ENCODE data around the gene MYH15.

The MYH15 gene

DNA sequence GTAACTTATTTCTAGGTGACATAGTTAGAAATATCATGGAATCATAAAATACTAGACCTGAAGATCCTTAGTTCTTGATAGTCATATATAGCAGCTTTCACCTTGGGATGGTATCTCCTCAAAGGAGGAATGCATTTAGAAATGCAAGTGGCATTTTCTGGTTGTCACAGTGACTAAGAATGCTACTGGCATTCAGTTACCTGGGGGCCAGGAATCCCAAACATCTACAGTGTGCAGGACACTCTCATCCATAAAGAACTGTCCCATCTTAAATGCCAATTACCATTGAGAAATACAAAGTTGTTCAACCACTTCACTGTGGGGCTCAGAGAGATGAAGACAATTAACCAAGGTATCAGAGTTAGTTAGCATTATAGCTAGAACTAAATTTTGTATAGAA, 36.7 kb downstream of the MYH15 start:
- no peak for DNase-seq

DNA sequence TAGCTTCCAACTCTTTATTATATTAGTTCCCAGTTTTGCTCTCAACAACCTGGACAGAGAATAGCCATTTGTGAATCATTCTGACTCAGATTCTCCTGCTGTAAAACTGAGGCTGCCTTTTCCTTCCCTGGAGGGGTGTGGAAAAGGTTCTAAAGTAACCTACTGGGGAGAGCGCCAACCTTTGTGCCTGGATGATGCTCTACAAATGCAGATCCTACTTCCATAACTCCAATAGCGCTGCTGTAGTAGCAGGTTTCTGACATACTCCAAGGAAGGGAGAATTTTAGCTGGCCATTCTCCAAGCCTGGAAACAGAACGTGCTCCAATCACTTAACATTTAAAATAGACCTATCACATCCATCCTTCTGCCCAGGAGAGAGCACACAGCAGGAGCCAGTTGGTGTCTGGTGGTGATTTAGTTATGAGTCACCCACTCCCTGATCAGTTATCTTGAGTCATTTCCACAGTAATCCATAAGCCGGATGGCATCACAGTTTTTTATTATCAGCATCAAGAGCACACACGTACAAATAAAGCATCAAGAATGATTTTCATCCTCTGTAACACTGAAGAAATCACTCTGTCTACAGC, 38.3 kb downstream of the MYH15 start:
- DNase-seq = peak in 8 of 56 donors; percentile 8 to 54 (median 26)

DNA sequence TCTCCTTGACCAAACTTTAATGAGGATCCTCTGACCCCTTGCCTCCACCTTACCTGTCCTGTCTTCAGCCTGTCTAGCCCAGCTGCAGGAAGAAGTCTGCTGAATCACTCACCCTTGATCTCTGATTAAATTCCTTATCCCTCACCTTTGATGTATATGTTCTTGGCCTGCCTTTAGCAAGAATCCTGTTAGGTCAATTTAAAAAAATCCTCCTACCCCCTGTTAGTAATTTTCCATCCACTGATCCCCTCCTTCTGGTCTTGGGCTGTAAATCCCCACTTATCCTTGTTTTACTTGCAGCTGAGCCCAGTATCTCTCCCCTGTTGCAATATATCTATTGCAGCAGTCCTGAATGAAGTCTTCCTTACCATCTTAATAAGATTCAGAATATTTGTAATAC, 39.0 kb downstream of the MYH15 start:
- DNase-seq = no peak

DNA sequence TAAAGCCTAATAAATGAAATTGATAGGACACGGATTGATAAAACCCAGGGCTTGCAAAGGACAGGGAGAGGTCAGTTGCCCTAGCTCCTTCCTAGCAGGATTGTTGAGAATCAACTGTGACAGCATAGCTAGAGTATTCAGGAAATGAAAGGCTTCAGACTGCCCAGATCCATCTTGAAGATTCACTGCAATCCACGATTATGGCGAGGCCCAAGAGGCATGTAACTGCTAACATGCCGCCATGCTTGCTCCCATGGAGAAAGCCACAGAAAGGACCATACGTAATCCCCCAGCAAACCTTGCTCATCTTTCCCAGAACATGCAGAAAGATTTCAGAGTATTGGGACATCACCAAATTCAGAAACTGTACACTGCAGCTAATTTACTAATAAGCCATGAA, 41.3 kb downstream of the MYH15 start:
- no peak for DNase-seq

DNA sequence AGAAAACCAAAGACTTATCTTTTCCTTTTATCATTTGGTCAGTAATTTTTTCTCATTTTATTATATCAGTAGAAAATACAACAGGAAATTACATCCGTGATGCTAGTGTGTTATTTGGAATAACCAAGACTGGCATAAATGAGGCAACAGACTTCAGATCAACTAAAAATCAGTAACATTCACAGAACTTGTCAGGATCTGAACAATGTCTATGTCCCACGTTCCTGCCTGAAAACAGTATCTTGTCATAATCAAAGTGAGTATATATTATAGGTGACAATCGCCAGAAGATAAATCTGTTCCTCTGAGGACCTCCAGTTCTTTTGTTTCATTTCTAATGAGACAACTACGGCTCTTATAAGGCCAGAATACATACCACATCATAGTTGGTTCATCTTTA, 41.8 kb downstream of the MYH15 start:
- no peak for DNase-seq

DNA sequence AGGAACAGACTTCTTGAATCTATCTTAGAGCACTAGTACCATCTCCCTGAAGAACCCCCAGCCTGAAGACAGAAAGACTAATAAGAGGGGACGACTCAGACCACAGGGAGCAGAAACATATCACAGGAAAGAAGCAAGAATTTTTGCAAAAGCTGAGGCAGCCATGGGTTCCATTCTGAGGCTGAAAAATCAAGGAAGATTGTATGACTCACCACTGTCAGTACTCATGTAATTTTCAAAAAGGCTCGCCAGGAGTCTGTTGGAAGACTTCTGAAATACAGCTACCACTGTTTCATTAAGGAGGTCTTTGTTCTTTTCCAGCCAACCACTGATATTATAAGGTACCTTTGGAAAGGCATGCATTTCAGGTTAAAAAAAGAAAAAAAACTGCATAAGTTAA, 47.5 kb downstream of the MYH15 start:
- no peak for DNase-seq

DNA sequence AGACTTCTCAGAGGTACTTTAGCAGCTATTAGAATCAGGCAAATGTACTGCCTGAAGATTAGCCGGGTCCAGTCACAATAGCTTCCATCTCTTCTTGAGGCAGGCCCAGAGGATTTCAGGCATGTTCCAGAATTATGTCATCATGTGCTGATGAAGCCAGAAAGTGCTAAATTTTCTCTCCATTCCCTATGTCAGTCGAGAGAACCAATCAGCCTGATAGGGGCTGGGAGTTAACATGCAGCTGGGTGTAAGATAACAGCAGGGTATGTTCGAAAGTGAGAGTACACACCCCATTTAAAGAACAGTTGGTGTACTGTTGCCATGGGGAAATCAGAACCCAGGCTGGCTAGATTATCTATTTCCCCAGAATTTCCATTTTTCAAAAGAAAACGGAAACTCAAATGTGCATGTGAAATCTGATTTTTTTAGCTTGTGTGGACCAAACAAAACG, 48.7 kb downstream of the MYH15 start:
- DNase-seq = peak in 2 of 56 donors; percentile 7 to 12

DNA sequence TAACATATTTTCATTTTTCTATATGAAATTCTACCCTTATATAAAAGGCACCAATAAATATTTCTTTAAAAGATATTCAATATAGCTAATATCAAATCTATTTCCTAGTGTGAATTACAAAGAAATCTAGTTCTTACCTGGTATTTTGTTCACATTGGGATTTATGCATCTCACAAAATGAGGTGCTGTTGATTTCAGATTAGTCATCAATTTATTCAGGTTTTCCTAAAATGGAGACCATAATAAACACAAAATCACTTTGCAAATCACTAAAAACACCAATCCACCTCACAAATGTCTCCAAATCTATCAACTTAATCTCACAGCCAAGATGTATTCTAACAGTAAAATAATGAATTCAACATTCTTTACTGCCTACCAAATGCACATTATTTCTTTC, 51.2 kb downstream of the MYH15 start:
- no peak for DNase-seq

DNA sequence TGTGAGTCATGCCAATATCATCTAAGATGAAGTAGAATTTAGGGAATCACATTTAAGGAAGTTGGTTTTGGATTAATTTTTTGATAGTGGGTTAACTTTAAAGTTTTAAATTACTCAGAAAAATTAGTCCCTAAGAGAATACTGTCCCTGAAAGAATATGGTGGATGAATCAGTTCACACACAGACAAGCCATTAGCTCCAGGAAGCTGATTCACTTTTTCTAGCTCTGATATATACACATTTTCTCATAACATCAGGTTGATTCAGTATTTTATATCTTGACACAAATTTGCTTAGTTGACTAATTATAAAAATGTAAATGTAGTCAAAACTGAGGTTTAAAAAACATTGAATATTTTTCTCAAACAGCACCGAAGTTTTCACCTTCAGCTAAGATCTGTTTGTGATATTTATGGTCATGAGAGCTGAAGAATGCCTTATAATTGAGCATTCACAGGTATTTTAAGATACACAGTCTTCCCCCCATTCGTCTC, 55.1 kb downstream of the MYH15 start:
- DNase-seq = no peak

DNA sequence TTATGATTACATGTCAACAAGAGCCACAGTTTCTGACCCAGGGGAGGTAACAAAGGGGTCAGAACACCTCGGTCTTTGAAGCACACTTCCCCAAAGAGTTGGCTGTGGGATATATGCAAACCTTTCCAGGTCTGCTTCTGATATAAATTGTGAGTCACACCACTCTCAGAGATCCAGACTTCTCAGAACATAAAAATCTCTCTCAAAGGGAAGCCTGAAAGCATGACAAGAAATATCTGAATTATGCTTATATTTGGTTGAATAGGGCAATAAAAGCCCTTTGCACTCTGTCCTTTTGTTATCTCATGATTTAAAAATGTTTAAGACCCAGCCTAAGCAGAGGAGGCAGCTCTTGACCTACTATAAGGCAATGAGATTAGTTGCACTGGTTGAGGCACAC, 56.8 kb downstream of the MYH15 start:
- no peak for DNase-seq

DNA sequence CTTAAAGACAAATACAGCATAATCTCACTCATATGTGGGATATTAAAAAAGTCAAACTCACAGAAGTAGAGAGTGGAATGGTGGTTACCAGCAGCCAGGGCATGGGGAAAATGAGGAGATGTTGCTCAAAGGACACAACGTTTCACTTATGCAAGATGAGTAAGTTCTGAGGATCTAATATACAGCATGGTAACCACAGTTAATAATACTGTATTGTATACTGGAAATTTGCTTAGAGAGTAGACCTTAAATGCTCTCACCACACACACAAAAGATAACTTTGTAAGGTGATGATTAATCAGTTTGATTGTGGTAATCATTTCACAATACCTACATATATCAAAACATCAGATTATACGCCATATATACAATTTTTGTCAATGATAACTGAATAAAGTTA, 60.0 kb downstream of the MYH15 start:
- DNase-seq = no peak

DNA sequence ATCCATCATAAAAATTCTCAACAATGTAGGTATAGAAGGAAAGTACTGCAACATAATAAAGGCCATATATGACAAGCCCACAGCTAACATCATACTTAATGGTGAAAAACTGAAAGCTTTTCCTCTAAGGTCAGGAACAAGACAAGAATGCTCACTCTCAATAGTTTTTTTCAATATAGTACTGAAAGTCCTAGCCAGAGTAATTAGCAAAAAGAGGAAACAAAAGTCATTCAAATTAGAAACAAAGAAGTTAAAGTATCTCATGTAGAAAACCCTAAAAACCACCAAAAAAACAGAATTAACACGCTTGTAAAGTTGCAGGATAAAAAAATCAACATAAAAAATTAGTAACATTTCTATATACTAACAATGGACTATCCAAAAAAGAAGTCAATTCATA, 61.8 kb downstream of the MYH15 start:
- no peak for DNase-seq

DNA sequence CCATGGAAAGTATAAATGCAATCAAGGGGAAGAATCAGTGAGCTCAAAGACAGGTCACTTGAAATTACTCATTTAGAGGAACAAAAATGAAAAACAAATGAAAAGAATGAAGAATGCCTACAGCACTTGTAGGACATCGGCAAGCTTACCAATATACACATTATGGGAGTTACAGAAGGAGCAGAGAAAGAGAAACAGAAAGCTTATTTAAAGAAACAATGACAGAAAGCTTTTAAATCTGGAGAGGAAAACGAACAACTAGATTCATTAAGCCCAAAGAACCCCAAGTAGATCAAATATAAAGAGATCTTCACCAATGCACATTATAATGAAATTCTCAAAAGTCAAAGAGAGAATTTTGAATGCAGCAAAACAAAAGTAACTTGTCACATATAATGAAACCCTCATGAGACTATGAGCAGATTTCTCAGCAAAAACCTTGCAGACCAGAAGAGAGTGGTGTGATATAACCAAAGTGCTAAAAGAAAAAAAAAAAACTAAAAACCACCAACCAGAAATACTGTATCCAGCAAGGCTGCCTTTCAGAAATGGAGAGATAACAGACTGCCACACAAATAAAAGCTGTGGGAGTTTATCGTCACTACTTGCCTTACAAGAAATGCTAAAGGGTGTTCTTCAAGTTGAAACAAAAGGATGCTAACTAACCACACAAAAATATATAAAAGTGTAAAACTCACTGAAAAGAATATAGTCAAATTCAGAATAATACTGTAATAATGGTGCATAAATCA, 63.1 kb downstream of the MYH15 start:
- DNase-seq = no peak

DNA sequence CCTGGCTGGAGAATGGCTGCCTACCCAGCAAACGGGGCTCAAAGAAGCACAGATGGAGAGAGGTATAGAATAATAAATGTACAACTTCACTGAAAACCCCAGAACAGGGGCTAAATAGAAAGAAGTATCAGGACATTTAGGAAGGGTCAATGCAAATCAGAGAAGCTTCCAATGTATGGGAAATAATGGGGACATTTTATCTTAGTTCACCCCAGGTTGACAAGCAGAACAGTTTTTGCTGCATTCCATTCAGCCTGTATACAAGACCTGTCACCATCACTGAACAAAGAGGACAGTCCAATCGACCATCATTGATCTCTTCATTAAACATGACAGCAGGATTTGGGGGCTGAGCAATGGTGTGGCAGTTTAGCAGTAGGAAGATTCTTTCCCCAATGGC, 68.1 kb downstream of the MYH15 start:
- no peak for DNase-seq

DNA sequence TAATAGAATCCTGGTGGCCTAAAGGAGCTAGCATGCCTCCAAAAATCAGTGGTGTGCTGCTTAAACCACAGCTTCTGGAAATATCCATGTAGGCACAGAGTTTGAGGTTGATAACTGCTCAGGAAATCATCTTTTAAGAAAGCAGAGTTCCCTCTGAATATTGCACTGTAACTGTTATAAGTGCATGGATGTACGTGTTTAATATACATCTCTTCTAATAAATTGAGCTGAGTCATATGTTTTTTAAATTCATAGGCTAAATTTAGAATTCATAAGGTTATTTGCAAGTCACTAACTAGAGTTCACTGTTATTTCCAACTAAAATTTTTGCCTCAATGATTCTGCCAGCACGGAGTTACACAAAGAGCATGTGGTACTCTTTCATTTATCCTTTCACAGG, 68.9 kb downstream of the MYH15 start:
- DNase-seq = no peak

DNA sequence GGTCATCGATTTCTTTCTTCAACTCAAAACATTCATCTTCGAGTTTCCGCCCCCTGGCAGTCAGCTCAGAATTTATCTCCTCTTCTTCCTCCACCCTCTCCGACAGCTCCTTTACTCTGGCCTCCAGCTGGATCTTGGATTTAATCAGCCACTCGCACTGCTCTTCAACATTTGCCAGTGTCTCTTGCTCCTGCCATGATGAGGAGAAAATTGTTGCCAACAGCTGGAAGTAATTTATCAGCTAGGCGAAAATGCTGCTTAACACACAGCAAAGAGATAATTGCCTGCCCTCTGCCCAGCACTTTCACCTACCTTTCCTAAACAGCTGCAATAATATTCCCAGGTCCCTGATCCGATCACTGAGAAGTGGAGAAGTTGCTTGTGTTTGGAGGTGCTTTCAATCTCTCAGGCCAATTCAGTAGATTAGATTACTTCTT, 69.3 kb downstream of the MYH15 start:
- no peak for DNase-seq

DNA sequence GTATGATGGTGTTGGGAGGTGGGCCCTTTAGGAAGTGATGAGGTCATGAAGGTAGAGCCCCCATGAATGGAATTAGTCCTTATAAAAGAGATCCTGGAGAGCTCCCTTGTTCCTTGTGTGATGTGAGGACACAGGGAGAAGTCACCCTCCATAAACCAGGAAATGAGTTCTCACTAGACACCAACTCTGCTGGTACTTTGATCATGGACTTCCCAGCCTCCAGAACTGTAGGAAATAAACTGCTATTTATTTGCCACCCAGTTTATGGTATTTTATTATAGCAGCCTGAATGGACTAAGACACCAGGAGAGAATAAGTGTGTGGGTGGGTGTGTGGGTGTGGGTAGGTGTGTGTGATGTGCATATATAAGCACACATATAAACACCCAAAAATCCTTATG, 71.9 kb downstream of the MYH15 start:
- DNase-seq = no peak

DNA sequence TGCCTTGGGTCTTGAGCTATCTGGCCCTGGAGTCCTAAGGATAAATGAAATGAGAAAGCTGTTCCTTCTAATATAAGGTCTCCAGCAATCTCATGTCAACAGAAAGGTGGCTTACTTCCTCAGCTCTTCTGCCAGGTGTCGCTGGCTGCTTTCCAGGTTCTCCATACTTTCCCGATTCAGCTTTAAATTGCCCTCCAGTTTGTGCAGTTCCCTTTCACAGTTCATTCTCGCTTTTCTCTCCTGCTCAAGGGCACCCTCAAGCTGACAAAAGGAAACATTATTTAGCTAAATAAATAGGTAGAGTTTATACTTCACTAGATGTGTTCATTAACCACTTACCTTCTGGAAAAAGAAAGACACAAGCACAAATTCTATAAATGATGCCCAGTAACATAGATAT, 73.0 kb downstream of the MYH15 start:
- no peak for DNase-seq

DNA sequence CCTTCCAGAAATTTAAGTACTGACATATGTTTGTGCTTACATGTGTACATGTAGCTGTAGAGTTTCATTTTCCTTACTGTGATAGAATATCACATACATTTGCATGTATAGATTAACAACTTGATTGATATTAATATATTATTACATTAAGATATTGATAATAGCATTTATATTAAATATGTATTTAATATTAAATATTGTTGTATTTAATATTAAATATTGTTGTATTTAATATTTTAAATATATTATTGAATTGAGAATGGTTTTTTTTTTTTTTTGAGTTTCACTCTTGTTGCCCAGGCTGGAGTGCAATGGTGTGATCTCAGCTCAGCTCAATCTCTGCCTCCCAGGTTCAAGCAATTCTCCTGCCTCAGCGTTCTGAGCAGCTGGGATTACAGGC, 76.5 kb downstream of the MYH15 start:
- no peak for DNase-seq

DNA sequence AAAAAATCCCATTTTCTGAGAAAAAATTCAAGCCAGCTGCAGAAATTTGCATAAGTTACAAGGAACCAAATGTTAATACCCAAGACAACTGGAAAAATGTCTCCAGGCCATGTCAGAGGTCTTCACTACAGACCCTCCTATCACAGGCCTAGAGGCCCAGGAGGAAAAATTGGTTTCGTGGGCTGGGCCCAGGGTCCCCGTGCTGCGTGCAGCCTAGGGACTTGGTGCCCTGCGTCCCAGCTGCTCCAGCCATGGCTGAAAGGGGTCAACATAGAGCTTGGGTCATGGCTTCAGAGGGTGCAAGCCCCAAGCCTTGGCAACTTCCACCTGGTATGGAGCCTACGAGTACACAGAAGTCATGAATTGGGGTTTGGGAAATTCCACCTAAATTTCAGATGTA, 78.0 kb downstream of the MYH15 start:
- no peak for DNase-seq

DNA sequence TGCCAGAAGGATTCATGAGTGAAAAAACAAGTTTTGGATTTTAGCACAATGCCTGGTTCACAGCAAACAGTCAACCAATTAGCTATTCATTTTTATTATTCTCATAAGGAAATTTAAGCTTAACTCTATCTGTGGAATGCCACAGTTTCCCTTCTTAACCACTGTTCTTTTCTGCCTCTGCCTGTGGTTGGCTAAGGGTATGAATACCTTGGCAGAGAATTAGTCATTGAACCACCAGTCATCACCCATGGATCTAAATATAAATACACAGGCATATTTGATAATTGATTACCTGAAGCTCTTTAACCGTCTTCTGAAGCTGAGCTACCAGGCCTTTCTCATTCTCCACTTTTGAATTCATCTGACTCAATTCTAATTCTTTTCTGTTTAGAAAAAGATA, 79.9 kb downstream of the MYH15 start:
- DNase-seq = no peak

DNA sequence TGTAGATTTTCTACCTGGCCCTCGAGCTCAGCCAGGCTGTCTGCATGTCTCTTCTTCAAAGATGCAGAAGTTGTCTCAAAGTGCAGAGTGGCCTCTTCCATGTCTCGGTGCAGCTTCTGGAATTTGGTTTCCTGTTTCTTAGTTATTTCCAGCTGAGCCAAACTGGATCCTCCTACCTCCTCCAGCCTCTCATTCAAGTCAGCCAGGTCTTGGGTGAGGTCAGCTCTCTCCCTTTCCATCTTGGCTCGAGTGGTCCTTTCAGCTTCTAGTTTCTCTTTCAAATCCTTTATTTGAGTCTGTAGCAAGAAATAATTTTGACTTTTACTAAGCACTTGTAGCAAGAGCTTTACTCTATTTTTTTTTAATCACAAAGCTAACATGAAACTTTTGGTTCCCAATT, 81.8 kb downstream of the MYH15 start:
- DNase-seq = no peak

DNA sequence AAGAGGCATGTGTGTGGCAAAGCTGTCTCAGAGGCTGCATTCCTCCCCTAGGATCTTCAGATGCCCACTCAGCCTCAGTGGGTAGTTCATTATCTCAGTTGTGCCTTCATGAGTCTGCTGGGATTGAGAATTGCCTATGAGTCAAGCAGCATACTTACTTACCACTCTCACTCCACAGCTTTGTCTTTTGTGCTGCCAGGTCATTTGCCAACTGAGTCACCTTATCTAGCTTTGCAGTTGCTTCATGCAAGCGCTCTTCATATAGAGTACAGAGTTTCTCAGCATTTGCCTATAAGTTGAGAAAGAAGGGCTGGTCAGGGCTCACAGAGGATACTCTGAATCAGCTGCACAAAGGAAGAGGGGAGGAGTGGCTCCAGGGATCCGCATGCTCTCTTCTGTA, 89.5 kb downstream of the MYH15 start:
- no peak for DNase-seq
